Keratinocyte (primary cell): ENCODE results near the gene RBM4.

Source experiments
- EZH2 ChIP-seq: IDR thresholded peaks from one replicate; pipeline ENCODE4 v1.6.1; 2012; ENCODE audit warnings: inconsistent platforms, mild to moderate bottlenecking, low read length, moderate library complexity
- TF ChIP-seq, protein P1 (sequence below), 3 experiments: IDR thresholded peaks in 1 of 3; conservative IDR thresholded peaks in 1 of 3; optimal IDR thresholded peaks in 1 of 3; 2 replicates in 2 of 3; 3 replicates in 1 of 3; pipeline versions ENCODE3 to v1.5.1; 2011; ENCODE audit warnings: low read length in 3 of 3, mild to moderate bottlenecking in 3 of 3, moderate library complexity in 2 of 3, control low read depth in 1 of 3, inconsistent platforms in 1 of 3; ENCODE audit not compliant: insufficient read depth in 2 of 3; ENCODE audit errors: extremely low read depth in 1 of 3

DNA sequence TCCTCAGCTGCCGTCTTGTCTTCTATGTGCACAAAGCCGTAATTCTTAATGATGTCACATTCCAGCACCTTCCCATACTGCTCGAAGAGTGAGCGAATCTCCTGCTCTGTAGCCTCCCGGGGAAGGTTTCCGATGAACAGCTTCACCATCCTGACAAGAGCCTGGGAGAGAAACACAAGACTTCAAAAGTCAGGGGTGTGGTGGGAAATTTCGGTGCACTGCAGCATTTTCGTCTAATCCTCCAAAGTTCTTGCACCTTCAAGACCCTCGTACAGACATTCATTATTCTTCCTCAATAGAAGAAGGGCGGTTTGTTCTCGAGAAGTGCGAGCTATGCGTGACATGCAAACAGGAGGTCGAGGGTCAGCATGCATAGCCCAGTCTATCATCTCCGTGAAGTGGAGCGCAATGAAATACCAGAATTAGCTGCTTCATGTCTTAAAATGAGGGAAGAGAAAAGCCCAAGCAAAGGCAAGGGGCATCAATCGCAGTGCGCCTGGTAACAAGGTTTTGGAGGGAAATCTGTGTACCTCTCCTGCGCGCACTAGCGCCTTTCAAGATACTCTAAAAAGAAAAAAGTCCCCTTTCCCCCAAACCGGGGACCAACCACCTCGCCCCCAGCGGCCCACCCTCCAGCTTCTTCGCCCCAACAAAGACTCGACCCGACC, 38.6 kb downstream of the RBM4 start:
- TF ChIP-seq, protein P1, sequence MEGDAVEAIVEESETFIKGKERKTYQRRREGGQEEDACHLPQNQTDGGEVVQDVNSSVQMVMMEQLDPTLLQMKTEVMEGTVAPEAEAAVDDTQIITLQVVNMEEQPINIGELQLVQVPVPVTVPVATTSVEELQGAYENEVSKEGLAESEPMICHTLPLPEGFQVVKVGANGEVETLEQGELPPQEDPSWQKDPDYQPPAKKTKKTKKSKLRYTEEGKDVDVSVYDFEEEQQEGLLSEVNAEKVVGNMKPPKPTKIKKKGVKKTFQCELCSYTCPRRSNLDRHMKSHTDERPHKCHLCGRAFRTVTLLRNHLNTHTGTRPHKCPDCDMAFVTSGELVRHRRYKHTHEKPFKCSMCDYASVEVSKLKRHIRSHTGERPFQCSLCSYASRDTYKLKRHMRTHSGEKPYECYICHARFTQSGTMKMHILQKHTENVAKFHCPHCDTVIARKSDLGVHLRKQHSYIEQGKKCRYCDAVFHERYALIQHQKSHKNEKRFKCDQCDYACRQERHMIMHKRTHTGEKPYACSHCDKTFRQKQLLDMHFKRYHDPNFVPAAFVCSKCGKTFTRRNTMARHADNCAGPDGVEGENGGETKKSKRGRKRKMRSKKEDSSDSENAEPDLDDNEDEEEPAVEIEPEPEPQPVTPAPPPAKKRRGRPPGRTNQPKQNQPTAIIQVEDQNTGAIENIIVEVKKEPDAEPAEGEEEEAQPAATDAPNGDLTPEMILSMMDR (optimal IDR thresholded peaks at IDR 0.05 in 1 of 3, IDR thresholded peaks at IDR 0.05 in 1 of 3, conservative IDR thresholded peaks at IDR 0.05 in 1 of 3; ENCODE audit: extremely low read depth in 1 of 3, insufficient read depth in 2 of 3, low read length in 3 of 3): no peak
- no peak for TF ChIP-seq EZH2
